ENCODE results near the gene PRKAB1.

PRKAB1 gene

GRCh38 chr12:119712721-119713120, 44.8 kb downstream of the PRKAB1 start:
- no peaks in the 10 kb centered on the region for H3K9me3 ChIP-seq (ENCODE audit: severe bottlenecking)
- H3K4me3 ChIP-seq (ENCODE audit: severe bottlenecking) = no peak overlapping the region
- peaks cover 28% of the 10 kb centered on the region for H3K4me1 ChIP-seq (ENCODE audit: insufficient read depth, poor library complexity, severe bottlenecking)
- H3K36me3 ChIP-seq (ENCODE audit: low read depth) = peaks cover 72% of the 10 kb centered on the region
- TF ChIP-seq CTCF (IDR thresholded peaks at IDR 0.05; ENCODE audit: poor library complexity, severe bottlenecking) = no peak
- no peaks in the 10 kb centered on the region for H3K27me3 ChIP-seq (ENCODE audit: insufficient read depth, poor library complexity, severe bottlenecking)
- no peak overlapping the region for H3K27ac ChIP-seq (ENCODE audit: poor library complexity, severe bottlenecking)
- ATAC-seq (ENCODE audit: low read depth) = no peak
- DNase-seq (ENCODE audit: low spot score) = no peak

- DNase-seq (ENCODE audit: low spot score) (no peak), ATAC-seq (ENCODE audit: low read depth) (no peak)
- H3K4me3 ChIP-seq (ENCODE audit: severe bottlenecking) = no peak overlapping the region
- no peaks in the 10 kb centered on the region for H3K27me3 ChIP-seq (ENCODE audit: insufficient read depth, poor library complexity, severe bottlenecking)
- H3K36me3 ChIP-seq (ENCODE audit: low read depth) = peaks cover 72% of the 10 kb centered on the region
- TF ChIP-seq CTCF (IDR thresholded peaks at IDR 0.05; ENCODE audit: poor library complexity, severe bottlenecking) = no peak
- H3K9me3 ChIP-seq (ENCODE audit: severe bottlenecking) = no peaks in the 10 kb centered on the region
- no peak overlapping the region for H3K27ac ChIP-seq (ENCODE audit: poor library complexity, severe bottlenecking)
- H3K4me1 ChIP-seq (ENCODE audit: insufficient read depth, poor library complexity, severe bottlenecking) = peaks cover 28% of the 10 kb centered on the region
These were observed 45.7 kb downstream of the PRKAB1 start for GRCh38 chr12:119713551-119714031.

GRCh38 chr12:119714614-119715267, 46.8 kb downstream of the PRKAB1 start:
- DNase-seq (ENCODE audit: low spot score) (no peak), ATAC-seq (ENCODE audit: low read depth) (no peak)
- no peaks in the 10 kb centered on the region for H3K9me3 ChIP-seq (ENCODE audit: severe bottlenecking)
- H3K36me3 ChIP-seq (ENCODE audit: low read depth) = peaks cover 60% of the 10 kb centered on the region
- no peaks in the 10 kb centered on the region for H3K27me3 ChIP-seq (ENCODE audit: insufficient read depth, poor library complexity, severe bottlenecking)
- no peak overlapping the region for H3K4me3 ChIP-seq (ENCODE audit: severe bottlenecking)
- TF ChIP-seq CTCF (IDR thresholded peaks at IDR 0.05; ENCODE audit: poor library complexity, severe bottlenecking) = no peak
- H3K27ac ChIP-seq (ENCODE audit: poor library complexity, severe bottlenecking) = no peak overlapping the region
- peaks cover 28% of the 10 kb centered on the region for H3K4me1 ChIP-seq (ENCODE audit: insufficient read depth, poor library complexity, severe bottlenecking)

- Histone ChIP-seq H3K27me3 (ENCODE audit: insufficient read depth, poor library complexity, severe bottlenecking) (no peaks in the 10 kb centered on the region), H3K4me3 (ENCODE audit: severe bottlenecking) (no peak overlapping the region), H3K9me3 (ENCODE audit: severe bottlenecking) (no peaks in the 10 kb centered on the region), H3K27ac (ENCODE audit: poor library complexity, severe bottlenecking) (peak overlapping the region; percentile 65), H3K4me1 (ENCODE audit: insufficient read depth, poor library complexity, severe bottlenecking) (peaks cover 25% of the 10 kb centered on the region), H3K36me3 (ENCODE audit: low read depth) (peaks cover 56% of the 10 kb centered on the region)
- DNase-seq (ENCODE audit: low spot score) = no peak
- TF ChIP-seq CTCF (IDR thresholded peaks at IDR 0.05; ENCODE audit: poor library complexity, severe bottlenecking) = no peak
- no peak; the same call in 2 of the 3 replicates for ATAC-seq (ENCODE audit: low read depth)
These were observed 47.3 kb downstream of the PRKAB1 start for GRCh38 chr12:119715268-119715620.

GRCh38 chr12:119718141-119718540, 50.2 kb downstream of the PRKAB1 start:
- DNase-seq (ENCODE audit: low spot score) (no peak), ATAC-seq (ENCODE audit: low read depth) (no peak)
- Histone ChIP-seq H3K36me3 (ENCODE audit: low read depth) (peaks cover 47% of the 10 kb centered on the region), H3K27ac (ENCODE audit: poor library complexity, severe bottlenecking) (no peak overlapping the region), H3K4me1 (ENCODE audit: insufficient read depth, poor library complexity, severe bottlenecking) (peaks cover 17% of the 10 kb centered on the region), H3K9me3 (ENCODE audit: severe bottlenecking) (no peaks in the 10 kb centered on the region), H3K4me3 (ENCODE audit: severe bottlenecking) (no peak overlapping the region), H3K27me3 (ENCODE audit: insufficient read depth, poor library complexity, severe bottlenecking) (no peaks in the 10 kb centered on the region)
- no peak for TF ChIP-seq CTCF (IDR thresholded peaks at IDR 0.05; ENCODE audit: poor library complexity, severe bottlenecking)

Data from RWPE2 (cell line).